DND-41 (cell line): ENCODE results near the gene SS18.

Source experiments
- EZH2 ChIP-seq: IDR thresholded peaks from 3 replicates; pipeline ENCODE4 v1.6.1; 2012; ENCODE audit warnings: borderline replicate concordance, low read depth, mild to moderate bottlenecking, moderate library complexity, low read length, inconsistent platforms; ENCODE audit not compliant: severe bottlenecking
- TF ChIP-seq, protein P1 (sequence below): IDR thresholded peaks from 2 replicates; pipeline ENCODE4 v1.5.1; 2012; ENCODE audit warnings: borderline replicate concordance, low read length, moderate library complexity, mild to moderate bottlenecking; ENCODE audit not compliant: poor library complexity, severe bottlenecking; ENCODE audit errors: extremely low read depth

DNA sequence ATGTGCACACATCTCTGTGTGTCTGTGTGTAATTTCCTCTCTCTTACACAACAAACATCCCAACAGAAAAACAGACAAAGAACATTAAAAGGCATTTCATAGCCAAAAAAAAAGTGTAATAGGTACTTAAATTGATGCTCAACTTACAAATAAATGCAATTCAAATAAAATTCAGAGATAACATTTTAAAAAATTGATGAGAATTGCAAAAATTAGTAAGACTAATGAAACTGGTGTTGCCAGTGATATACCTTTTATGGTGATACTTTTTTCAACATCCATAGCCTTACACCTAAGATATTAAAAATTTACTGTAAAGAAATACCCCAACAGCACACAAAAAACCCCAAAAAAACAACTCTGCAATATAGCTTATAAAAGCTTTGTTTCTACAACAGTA lies 76.0 kb downstream of the SS18 start:
- TF ChIP-seq EZH2, result no peak
- TF ChIP-seq, protein P1, sequence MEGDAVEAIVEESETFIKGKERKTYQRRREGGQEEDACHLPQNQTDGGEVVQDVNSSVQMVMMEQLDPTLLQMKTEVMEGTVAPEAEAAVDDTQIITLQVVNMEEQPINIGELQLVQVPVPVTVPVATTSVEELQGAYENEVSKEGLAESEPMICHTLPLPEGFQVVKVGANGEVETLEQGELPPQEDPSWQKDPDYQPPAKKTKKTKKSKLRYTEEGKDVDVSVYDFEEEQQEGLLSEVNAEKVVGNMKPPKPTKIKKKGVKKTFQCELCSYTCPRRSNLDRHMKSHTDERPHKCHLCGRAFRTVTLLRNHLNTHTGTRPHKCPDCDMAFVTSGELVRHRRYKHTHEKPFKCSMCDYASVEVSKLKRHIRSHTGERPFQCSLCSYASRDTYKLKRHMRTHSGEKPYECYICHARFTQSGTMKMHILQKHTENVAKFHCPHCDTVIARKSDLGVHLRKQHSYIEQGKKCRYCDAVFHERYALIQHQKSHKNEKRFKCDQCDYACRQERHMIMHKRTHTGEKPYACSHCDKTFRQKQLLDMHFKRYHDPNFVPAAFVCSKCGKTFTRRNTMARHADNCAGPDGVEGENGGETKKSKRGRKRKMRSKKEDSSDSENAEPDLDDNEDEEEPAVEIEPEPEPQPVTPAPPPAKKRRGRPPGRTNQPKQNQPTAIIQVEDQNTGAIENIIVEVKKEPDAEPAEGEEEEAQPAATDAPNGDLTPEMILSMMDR, result no peak
